Suprapubic skin (tissue), 4 donors: ENCODE measurements around the gene SLC16A9.

Source experiments
- POLR2A ChIP-seq, 2 donors: fragments of 450-650 bp; IDR thresholded peaks; one replicate each; pipeline ENCODE4 v1.6.1; 2017; ENCODE audit warnings: antibody characterized with exemption in 2 of 2, mild to moderate bottlenecking in 2 of 2, moderate library complexity in 2 of 2
- POLR2AphosphoS5 ChIP-seq, 3 donors: sonication (generic); formaldehyde crosslinking; IDR thresholded peaks; one replicate each; pipeline ENCODE4 v1.6.1; 2017; ENCODE audit warnings: antibody characterized with exemption in 3 of 3
- TF ChIP-seq, protein P1 (sequence below), 2 donors: fragments of 200-600 bp in 1 of 2; fragments of 450-650 bp in 1 of 2; sonication (generic) in 1 of 2; IDR thresholded peaks; one replicate each; pipeline ENCODE4 v1.5.1; 2016 to 2019; ENCODE audit warnings: antibody characterized with exemption in 2 of 2, mild to moderate bottlenecking in 1 of 2, moderate library complexity in 1 of 2

DNA sequence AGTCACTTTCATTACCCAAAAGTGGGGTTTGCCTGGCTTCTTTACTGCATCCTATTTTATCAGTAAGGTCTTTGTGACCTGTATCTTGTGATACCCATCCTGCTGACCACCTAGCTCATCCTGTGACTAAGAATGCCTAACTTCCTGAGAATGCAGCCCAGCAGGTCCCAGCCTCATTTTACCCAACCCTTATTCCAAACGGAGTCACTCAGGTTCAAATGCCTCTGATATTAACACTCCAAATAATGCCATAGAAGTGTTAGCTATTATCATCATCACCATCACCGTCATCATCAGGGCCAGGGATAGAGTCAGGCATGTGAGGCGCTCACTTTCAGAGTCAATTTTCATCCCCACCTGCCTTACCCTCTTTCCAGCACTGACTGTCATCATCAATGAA lies 85.5 kb downstream of the SLC16A9 start:
- TF ChIP-seq, protein P1, sequence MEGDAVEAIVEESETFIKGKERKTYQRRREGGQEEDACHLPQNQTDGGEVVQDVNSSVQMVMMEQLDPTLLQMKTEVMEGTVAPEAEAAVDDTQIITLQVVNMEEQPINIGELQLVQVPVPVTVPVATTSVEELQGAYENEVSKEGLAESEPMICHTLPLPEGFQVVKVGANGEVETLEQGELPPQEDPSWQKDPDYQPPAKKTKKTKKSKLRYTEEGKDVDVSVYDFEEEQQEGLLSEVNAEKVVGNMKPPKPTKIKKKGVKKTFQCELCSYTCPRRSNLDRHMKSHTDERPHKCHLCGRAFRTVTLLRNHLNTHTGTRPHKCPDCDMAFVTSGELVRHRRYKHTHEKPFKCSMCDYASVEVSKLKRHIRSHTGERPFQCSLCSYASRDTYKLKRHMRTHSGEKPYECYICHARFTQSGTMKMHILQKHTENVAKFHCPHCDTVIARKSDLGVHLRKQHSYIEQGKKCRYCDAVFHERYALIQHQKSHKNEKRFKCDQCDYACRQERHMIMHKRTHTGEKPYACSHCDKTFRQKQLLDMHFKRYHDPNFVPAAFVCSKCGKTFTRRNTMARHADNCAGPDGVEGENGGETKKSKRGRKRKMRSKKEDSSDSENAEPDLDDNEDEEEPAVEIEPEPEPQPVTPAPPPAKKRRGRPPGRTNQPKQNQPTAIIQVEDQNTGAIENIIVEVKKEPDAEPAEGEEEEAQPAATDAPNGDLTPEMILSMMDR (IDR thresholded peaks at IDR 0.05), result no peak
- no peak for TF ChIP-seq POLR2AphosphoS5 (IDR thresholded peaks at IDR 0.05)
- no peak for TF ChIP-seq POLR2A (IDR thresholded peaks at IDR 0.05)
